OCI-LY1 (cell line): Measurements from ENCODE around the gene ACTL8.

ENCODE experiments used
- H2AFZ ChIP-seq: fragments of 200-600 bp; sonication (generic), shearing (Covaris generic); 2 replicates; pipeline ENCODE4 v1.6.0; 2014; ENCODE audit warnings: antibody characterized with exemption, mild to moderate bottlenecking, low read length
- H3F3A ChIP-seq: fragments of 200-600 bp; sonication (generic), shearing (Covaris generic); 2 replicates; pipeline ENCODE4 v1.6.0; 2014; ENCODE audit warnings: mild to moderate bottlenecking, antibody characterized with exemption, low read length, moderate library complexity; ENCODE audit not compliant: insufficient read depth
- H3K27ac ChIP-seq: fragments of 200-600 bp; sonication (generic); 2 replicates; pipeline ENCODE4 v1.5.1; 2014; ENCODE audit warnings: low read length, mixed run types, mild to moderate bottlenecking, low read depth; ENCODE audit not compliant: poor library complexity, severe bottlenecking
- H3K27me3 ChIP-seq: fragments of 200-600 bp; sonication (generic); 2 replicates; pipeline ENCODE4 v1.6.0; 2014; ENCODE audit warnings: antibody characterized with exemption, mild to moderate bottlenecking, low read length, moderate library complexity; ENCODE audit not compliant: insufficient read depth
- H3K36me3 ChIP-seq: fragments of 200-600 bp; sonication (generic); 2 replicates; pipeline ENCODE4 v1.6.1; 2014; ENCODE audit warnings: mild to moderate bottlenecking, antibody characterized with exemption, low read length, moderate library complexity, mixed read lengths; ENCODE audit not compliant: insufficient read depth
- H3K4me1 ChIP-seq: fragments of 200-600 bp; sonication (generic); 2 replicates; pipeline ENCODE4 v1.5.1; 2014; ENCODE audit warnings: mild to moderate bottlenecking, low read length, moderate library complexity; ENCODE audit not compliant: insufficient read depth, severe bottlenecking
- H3K4me2 ChIP-seq: fragments of 200-600 bp; sonication (generic), shearing (Covaris generic); 2 replicates; pipeline ENCODE4 v1.6.1; 2014; ENCODE audit warnings: low read length
- H3K4me3 ChIP-seq: fragments of 200-600 bp; sonication (generic); 2 replicates; pipeline ENCODE4 v1.5.1; 2014; ENCODE audit warnings: low read length, low read depth, mild to moderate bottlenecking, mixed read lengths; ENCODE audit not compliant: poor library complexity, severe bottlenecking
- H3K79me2 ChIP-seq: fragments of 200-600 bp; shearing (Covaris generic); 2 replicates; pipeline ENCODE4 v1.6.1; 2016; ENCODE audit warnings: mixed run types, low read length, mixed read lengths; ENCODE audit not compliant: insufficient read depth
- H3K9ac ChIP-seq: fragments of 200-600 bp; sonication (generic), shearing (Covaris generic); 2 replicates; pipeline ENCODE4 v1.6.1; 2014; ENCODE audit warnings: mild to moderate bottlenecking, low read length, mixed read lengths
- H3K9me2 ChIP-seq: fragments of 200-600 bp; sonication (generic), shearing (Covaris generic); 2 replicates; pipeline ENCODE4 v1.6.1; 2014; ENCODE audit warnings: low read depth, mild to moderate bottlenecking, low read length, mixed read lengths
- H3K9me3 ChIP-seq: fragments of 200-600 bp; shearing (Covaris generic); 2 replicates; pipeline ENCODE4 v1.6.1; 2014; ENCODE audit warnings: low read length, mixed read lengths
- H4K20me1 ChIP-seq: fragments of 200-600 bp; sonication (generic), shearing (Covaris generic); 2 replicates; pipeline ENCODE4 v1.6.0; 2016; ENCODE audit warnings: mild to moderate bottlenecking, low read length; ENCODE audit not compliant: insufficient read depth
- CTCF ChIP-seq: fragments of 200-600 bp; sonication (generic), shearing (Covaris generic); IDR thresholded peaks from 2 replicates; pipeline ENCODE4 v1.5.1; 2017; ENCODE audit warnings: mild to moderate bottlenecking, antibody characterized with exemption, low read length, moderate library complexity, mixed read lengths
- EZH2 ChIP-seq: fragments of 200-600 bp; sonication (generic), shearing (Covaris generic); IDR thresholded peaks from 2 replicates; pipeline ENCODE4 v1.8.0; 2017; ENCODE audit warnings: borderline replicate concordance, mixed run types, mild to moderate bottlenecking, antibody characterized with exemption, low read length, moderate library complexity, mixed read lengths

The ACTL8 gene

GRCh38 chr1:17721444-17721843 is 33.7 kb upstream of the ACTL8 start:
- Histone ChIP-seq H3K79me2 (no peaks in the 10 kb centered on the region), H4K20me1 (no peaks in the 10 kb centered on the region), H3K27me3 (0 out of 2 replicates have a peak, but pooled peaks cover 3% of the 10 kb centered on the region), H3F3A (no peaks in the 10 kb centered on the region), H3K9me3 (no peaks in the 10 kb centered on the region), H3K9ac (no peak overlapping the region), H3K9me2 (no peaks in the 10 kb centered on the region), H2AFZ (no peak overlapping the region), H3K27ac (no peak overlapping the region), H3K4me1 (no peaks in the 10 kb centered on the region), H3K36me3 (no peaks in the 10 kb centered on the region), H3K4me3 (no peak overlapping the region), H3K4me2 (no peak overlapping the region)
- TF ChIP-seq CTCF: no peak
- no peak for TF ChIP-seq EZH2

GRCh38 chr1:17723684-17724083 is 31.4 kb upstream of the ACTL8 start:
- no peak overlapping the region for H3K4me3 ChIP-seq
- H3K9me2 ChIP-seq: no peaks in the 10 kb centered on the region
- no peak overlapping the region for H3K9ac ChIP-seq
- no peaks in the 10 kb centered on the region for H3F3A ChIP-seq
- no peak overlapping the region for H3K4me2 ChIP-seq
- no peaks in the 10 kb centered on the region for H3K79me2 ChIP-seq
- H3K9me3 ChIP-seq: no peaks in the 10 kb centered on the region
- H2AFZ ChIP-seq: no peak overlapping the region
- no peaks in the 10 kb centered on the region for H3K27me3 ChIP-seq
- H3K4me1 ChIP-seq: no peaks in the 10 kb centered on the region
- H3K36me3 ChIP-seq: no peaks in the 10 kb centered on the region
- no peak overlapping the region for H3K27ac ChIP-seq
- peak; percentile 12; the same call in 1 of the 2 replicates for TF ChIP-seq CTCF
- TF ChIP-seq EZH2: no peak
- H4K20me1 ChIP-seq: no peaks in the 10 kb centered on the region

DNA sequence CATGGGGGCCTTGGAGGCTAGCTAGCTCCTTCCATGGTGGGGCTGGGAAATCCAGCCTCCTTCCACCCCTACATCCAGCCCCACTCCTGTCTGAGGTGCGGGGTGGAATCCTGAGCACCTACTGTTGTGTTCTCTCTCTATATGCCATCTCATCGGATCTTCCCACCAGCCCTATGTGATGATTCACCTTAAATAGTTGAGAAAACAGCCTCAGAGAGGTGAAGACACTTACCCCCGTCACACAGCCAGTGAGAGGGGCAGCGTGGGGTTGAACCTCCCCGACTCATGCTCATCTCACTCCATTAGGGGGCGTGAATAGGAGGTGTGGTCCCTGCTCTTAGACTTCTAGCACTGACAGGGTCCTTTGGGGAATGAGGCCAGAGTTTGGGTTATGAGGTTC is 31.0 kb upstream of the ACTL8 start:
- no peak for TF ChIP-seq EZH2
- no peak for TF ChIP-seq CTCF
- Histone ChIP-seq H2AFZ (no peak overlapping the region), H3K4me1 (no peaks in the 10 kb centered on the region), H3F3A (no peaks in the 10 kb centered on the region), H3K9me2 (no peaks in the 10 kb centered on the region), H4K20me1 (no peaks in the 10 kb centered on the region), H3K4me2 (no peak overlapping the region), H3K27ac (no peak overlapping the region), H3K79me2 (no peaks in the 10 kb centered on the region), H3K9me3 (no peaks in the 10 kb centered on the region), H3K27me3 (no peaks in the 10 kb centered on the region), H3K36me3 (no peaks in the 10 kb centered on the region), H3K9ac (no peak overlapping the region), H3K4me3 (no peak overlapping the region)
